Measurements from ENCODE around the gene TAS2R10.
"Not testable (repeated sequence)": the region's sequence is repeated elsewhere in the genome, so short reads cannot be mapped to it uniquely, and the experiment has no call there.

The TAS2R10 gene, protein sequence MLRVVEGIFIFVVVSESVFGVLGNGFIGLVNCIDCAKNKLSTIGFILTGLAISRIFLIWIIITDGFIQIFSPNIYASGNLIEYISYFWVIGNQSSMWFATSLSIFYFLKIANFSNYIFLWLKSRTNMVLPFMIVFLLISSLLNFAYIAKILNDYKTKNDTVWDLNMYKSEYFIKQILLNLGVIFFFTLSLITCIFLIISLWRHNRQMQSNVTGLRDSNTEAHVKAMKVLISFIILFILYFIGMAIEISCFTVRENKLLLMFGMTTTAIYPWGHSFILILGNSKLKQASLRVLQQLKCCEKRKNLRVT

DNA sequence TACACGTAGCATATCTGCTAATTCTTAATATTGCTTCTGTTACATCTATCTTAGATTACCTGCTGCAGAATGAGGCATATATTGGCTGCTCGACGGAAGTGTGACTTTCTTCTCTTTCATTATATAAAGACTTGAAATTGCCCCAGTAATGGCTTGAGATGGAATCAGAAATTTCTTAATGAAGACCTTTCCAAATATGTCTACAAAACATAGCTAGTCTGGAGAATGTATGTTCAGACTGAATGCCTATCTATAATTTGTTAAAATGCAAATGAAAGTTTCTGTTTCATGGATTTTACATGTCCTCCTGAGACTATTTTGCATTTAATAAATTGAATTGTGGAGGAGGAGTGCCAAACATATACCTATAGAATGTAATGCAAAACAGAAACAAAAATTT, at the start of gene TAS2R10:
TSS of gene TAS2R10 (minus strand) at position 101 of the 400 bp plus-strand sequence. CDS start at position 12, 89 bp downstream.
- DNase-seq = no peak

DNA sequence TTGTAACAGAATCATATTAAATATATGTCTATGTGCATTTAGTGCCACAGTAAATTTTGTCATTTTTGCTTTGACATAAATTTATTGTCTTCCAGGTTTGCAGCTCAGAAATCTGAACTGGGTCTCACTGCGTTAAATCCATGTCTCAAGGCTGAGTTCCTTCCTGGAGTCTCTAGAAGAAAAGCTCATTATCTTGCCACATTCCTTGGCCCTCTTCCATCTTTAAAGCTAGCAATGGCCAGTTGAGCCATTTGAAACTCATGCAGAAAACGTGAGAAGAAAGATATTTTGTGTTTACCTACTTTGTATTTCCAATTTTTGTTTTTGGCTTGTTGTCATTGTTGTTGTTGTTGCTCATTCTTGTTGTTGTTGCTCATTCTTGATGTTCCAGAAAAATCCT, 47.2 kb upstream of the TAS2R10 start:
- DNase-seq = no peak

DNA sequence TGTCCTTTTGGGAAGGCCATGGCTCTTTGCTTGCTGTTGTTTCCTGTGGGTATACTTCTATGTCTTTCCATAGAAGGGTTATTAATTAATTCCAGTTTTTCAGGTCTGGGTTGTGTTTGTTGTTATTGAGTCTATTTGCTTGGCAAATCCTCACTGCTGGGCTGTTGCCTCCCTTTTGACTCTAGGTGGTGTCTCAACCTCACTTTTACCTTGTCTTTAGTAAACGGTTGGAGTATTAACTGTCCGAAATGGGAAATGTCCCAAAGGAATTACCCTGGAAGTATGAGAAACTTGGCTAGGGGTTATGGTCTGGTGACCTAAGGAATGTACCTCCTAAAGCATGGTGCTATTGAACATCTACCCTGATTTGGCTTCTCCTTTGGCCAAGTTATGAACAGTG, 41.2 kb upstream of the TAS2R10 start:
- no peak for DNase-seq

DNA sequence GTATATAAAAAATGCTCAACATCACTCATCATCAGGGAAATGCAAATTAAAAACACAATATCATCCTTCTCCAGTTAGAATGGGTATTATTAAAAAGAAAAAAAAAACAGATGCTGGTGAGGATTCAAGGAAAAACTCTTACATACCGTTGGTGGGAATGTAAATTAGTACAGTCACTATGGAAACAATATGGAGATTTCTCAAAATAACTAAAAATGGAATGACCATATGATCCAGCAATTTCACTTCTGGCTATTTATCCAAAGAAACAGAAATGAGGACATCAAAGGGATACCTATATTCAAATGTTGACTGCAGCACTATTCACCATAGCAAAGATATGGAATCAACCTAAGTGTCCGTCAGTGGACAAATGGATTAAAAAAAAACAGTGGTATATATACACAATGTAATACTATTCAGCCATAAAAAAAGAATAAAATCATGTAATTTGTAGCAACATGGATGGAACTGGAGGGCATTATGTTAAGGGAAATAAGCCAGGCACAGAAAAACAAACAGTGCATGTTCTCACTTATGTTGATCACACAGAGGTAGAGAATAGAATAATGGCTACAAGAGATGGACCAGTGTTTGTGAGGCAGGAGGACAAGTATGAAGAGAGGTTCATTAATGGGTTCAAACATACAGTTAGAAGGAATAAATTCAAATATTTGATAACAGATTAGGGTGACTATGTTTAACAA, 37.5 kb upstream of the TAS2R10 start:
- no peak for DNase-seq

DNA sequence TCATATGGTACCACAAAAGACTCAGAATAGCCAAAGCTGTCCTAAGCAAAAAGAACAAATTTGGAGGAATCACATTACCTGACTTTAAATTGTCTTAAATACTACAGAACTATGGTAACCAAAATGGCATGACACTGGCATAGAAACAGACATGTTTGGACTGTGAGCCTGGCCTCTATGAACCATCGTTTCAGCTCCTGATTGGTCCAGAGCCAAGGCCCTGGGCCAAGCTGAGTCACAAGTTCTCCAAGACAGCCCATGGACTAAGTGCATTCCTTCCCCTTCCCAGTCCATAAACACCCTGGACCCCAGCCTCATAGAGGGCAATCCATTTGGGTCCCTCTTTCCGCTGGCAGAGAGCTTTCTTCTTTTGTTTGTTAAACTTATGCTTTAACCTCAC, 35.2 kb upstream of the TAS2R10 start:
- DNase-seq = no peak

DNA sequence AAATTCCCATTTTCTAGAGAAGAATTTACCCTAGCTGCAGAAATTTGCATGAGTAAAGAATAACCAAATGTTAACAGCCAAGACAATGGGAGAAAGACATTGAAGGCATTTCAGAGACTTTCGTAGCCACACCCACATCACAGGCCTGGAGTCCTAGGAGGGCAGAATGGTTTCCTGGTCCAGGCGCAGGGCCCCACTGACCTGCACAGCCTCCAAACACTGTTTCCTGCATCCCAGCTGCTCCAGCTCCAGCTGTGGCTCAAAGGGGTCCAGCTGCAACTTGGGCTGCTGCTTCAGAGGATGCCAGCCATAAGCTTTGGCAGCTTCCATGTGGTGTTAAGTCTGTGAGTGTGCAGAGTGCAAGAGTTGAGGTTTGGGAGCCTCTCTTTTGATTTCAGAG, 29.6 kb upstream of the TAS2R10 start:
- DNase-seq = no peak

DNA sequence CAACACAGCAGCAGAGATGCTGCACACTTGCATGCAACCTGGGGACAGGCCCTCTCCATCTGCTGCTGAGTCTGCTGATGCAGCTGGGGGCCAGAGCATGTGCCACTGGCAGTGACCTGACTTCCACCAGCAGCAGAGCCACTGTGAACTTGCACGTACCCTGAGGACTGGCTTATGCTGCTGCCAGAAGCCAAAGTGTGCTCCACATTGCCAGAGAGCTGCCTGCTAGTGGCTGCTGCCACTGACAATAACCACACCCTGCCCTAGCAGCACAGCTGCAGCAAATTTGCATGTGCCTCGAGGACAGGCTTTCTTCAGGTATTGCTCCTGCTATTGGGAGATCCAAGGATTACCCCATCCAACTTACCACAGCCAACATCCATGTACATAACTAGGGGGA, 27.6 kb upstream of the TAS2R10 start:
- no peak for DNase-seq

DNA sequence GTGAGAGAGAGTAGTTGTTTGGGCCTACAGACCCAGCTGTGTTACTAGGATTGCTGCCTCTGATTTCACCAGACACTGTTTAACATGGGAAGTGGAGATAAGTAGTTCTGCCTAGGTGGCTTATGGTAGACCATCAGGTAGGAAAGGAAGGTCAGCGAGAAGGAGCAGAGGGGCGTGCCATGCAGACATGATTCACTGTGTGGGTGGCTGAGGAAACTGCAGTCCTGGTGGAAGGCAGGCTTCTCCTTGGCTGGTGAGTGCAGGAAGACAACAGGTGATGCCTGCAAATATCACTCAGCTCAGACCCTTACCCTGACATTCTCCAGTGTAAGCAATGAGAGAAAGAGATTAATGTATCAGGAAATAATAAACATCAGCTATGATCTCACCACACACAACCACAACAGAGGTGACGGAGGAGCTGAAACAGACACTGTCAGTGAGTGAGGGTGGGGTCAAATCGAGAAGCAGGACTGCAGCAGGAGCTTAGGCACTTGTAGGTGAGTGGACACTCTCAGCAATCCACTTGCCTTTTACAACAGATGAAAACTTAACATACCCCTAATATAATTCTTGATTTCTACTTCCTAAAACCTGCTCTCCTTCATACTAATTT, 25.2 kb upstream of the TAS2R10 start:
- no peak for DNase-seq

DNA sequence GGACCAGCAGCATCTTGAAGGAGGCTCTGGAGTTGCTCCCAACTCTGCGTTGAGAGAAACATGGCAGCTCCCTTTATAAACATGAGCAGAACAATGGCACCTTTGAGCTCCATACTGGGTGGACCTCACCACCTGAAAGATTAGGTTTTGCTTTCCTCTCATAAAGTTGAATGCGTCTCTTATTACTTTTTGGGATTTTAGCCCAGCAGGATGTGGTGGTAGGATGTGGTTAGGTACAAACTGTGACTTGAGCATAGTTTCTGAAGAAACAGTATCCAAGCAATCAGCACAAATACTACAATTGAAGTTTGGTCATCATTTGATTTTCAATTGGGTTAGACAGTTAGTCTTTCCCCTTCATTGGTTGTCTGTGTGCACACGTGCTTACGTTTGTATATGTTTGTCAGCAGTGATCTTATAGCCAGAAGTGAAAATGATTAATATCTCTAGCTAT, 23.3 kb upstream of the TAS2R10 start, which contains the start of gene PRR4:
TSS of gene PRR4 (minus strand) at position 51 of the 454 bp plus-strand sequence. CDS start at position 13, 38 bp downstream.
- DNase-seq = no peak

DNA sequence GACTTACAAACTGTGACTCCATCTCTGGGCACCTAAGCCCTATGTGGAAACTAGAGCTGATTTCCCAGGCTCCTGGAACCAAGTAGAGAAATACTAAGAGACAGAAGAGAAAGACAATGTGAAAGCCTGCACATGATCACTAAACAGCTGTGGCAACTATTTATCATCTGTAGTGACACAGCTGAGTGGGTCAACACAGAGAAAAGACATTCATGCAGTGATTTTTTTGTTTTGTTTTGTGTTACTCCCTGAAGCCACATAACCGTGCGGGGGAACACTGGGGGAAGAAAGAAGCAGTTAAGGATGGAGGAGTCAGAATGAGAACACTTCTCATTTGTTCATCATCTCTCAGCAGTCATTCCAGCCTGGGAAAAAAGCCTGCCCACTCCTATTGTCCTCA, 21.6 kb upstream of the TAS2R10 start:
- DNase-seq = no peak

DNA sequence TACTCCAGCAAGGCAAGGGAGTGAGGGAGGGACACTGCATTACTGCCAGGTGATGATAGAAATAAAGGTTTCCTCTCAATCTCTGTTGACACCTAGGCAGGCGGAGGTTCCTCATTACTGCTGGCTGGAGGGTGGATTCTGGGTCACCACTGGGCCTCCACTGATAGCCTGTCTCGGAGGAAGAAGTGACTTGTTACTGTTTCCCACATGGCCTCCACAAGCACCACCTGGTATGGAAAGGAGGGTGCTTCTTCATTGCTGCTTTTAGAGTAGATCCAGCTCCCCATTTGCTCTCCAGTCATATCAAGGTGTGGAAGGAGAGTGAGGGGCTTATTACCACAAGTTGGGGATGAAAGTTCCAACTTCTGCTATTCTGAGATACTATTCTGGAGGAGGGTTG, 16.7 kb upstream of the TAS2R10 start:
- no peak for DNase-seq

DNA sequence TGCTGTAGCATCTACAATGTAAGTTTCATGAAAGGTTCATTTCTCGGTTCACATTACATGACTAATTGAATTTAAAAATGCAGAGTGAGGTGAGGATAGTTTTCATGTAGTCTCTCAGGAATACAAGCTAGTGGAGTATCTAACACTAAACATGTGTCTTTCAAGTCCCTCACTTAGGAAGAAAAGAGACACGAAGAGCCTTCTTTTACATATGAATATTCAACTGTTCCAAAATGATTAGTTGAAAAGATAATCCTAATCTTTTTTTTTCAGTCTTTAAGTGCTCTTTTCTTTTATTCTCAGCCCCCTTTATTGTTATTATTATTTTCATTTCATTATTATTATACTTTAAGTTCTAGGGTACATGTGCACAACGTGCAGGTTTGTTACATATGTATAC, 12.3 kb upstream of the TAS2R10 start:
- no peak for DNase-seq

DNA sequence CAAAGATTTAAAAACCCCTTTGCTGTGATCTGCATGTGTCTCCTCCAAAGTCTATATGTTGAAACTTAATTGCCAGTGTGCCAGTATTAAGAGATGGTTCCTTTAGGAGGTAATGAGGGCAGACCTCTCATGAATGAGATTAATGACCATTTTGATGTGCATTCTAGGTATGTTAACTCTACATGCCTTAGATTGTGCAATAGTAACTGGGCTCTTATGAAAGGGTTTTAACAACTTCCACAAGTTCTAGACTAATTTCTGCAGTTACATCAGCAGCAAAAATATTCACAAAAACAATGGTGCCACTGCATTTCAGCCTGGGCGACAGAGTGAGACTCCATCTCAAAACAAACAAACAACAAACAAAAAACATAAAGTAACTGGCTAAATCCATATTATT, 3.8 kb upstream of the TAS2R10 start:
- DNase-seq = no peak

DNA sequence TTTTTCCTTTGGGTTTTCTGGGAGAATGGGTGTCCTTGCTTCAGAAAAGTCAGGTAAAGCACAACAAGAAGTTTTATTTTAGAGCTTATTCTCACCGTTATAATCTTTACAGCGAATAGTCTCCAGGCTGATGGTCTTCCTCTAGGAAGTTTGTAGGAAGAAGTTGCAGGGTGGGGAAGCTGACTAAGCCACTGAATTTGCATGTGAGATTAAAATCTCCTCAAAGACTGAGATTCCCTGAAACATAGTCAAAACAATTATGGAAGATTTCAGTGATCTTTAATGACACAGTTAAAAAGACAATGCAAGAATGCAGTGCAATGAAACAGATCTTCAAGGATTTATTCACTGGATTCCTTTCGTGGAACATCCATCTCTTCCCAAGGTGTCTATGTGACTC, 1.2 kb downstream of the TAS2R10 start:
- no peak for DNase-seq

DNA sequence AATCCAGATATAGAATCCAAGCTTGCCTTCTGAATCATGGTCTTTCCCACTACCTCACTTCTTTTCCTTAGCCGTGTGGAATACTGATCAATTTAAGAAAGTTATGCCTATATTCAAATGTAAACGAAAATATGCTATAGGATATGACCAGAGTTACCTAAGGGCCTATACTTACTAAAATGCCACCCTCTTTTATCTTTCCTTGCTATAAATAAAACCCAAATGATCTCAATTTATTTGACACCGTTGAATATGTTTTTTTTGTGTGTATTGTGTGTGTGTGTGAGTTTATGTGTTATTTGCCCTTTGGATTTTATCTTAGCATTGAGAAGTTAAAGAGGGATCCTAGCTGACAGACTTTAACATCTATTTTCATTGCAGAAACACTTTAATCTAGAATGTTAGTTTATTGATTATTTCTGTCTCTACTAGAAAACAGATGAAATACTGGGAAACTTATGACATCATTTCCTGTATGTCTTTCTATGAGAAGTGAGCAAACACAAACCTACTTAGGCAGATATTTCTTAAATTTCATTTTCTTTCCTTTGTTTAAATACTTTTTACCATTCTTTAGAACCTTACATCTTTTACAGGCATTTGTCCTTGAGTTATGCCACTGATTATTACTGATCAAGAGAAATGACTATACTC, 14.1 kb downstream of the TAS2R10 start:
- no peak for DNase-seq

DNA sequence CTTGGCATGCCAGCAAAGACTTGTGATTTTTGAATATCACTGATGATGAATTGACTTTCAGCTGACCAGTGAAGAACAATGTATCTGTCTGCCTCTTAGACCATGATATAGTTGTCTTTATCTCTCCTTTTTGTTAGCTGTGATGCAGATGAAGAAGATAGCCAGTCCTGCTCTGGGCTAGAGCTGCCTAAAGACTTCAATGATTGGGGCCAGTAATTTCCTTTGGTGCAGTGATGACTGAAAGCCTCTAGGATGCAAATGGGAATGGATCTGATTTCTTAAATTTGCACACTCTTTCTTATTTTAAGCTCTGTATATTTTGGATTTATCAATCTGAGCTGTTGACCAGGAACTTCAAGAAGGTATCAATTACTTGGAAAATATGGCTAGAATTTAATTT, 16.1 kb downstream of the TAS2R10 start, which contains the start of gene TAS2R9:
TSS of gene TAS2R9 (minus strand) at position 101 of the 400 bp plus-strand sequence. CDS start at position 8, 93 bp downstream.
- no peak for DNase-seq

DNA sequence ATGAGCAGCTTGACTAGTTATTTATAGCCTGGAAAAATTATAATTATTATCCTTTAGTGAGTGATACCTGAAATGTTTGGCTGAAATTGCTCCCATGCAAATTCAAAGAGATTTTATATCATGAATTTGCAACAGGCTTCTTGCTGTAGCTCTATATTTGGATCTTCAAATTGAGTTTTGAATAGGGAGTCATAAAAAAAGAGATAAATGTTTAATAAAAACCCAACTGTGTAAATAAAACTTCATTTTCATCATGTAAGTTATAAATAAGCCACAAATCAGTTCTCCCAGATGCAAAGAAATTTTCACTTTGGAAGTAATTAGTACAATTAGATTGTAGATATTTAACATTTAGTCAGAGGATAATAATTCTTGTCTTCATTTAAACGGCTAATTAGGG, 19.0 kb downstream of the TAS2R10 start, which contains the start of gene TAS2R8:
TSS of gene TAS2R8 (minus strand) at position 101 of the 400 bp plus-strand sequence. CDS start 306 bp downstream, outside the sequence.
- no peak for DNase-seq

DNA sequence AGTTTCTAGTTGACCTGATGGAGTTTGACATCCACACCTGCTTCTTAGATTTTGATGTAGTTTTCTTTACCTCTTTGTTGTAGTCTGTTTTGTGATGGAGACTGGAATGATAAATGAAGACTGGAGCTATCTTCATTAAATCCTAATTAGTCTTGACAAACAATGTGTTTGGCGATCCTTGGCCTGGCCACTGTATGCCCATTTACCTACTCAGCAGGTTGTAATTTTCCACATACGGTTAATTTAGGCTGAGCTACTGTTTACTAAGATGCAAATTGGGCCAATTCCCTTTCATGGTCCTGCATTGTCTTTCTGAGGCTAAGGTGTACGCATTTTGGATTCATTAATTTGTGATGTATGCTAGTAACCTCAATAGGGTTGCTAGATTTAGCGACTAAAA, 23.6 kb downstream of the TAS2R10 start, which contains the start of gene TAS2R7:
TSS of gene TAS2R7 (minus strand) at position 41 of the 400 bp plus-strand sequence. CDS start 57 bp downstream, outside the sequence.
- no peak for DNase-seq

DNA sequence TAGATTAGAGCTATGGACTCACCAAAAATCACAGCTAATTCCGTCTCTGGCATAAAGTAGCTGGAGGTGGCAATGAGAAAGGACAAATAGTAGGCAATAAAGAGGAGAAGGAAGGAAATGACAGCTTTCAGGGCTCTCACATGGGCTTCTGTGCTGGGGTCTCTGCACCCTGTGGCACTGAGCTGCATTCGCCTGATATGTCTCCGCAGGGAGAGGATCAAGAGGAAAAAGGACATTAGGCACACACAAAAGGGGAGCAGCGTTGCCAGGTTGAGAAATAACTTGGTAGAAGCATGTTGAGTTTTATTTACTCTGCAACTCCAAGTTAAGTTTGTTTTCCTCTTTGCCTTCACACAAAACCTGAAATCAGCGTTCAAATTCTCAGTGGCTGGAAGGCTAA, 24.4 kb downstream of the TAS2R10 start:
- DNase-seq = no peak

DNA sequence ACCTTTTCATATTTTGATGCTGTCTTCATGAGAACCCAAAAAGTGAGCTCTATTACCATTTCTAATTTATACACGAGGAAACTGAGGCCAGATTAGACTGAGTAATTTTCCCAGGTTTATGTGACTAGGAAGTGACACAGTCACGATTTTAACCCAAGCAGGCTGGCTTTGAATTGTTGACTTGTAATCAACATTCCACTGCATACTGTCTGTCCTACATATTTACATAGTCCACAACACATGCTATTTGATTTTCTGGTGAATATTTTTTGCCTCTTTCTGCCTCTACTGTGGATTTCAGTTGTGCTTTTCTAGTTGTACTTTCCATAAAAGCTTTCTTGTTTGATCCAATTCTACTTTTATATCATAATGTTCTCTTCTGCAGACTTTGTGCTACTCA, 31.9 kb downstream of the TAS2R10 start:
- no peak for DNase-seq

DNA sequence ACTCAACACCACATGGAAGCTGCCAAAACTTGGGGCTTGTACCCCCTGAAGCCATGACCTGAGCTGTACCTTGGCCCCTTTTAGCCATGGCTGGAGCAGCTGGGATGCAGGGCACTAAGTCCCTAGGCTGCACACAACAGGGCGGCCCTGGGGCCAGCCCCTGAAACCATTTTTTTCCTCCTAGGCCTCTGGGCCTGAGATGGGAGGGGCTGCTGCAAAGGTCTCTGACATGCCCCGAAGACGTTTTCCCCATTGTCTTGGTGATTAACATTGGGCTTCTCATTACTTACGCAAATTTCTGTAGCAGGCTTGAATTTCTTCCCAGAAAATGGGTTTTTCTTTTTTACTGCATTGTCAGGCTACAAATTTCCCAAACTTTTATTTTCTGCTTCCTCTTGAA, 34.4 kb downstream of the TAS2R10 start:
- not testable (repeated sequence) for DNase-seq

DNA sequence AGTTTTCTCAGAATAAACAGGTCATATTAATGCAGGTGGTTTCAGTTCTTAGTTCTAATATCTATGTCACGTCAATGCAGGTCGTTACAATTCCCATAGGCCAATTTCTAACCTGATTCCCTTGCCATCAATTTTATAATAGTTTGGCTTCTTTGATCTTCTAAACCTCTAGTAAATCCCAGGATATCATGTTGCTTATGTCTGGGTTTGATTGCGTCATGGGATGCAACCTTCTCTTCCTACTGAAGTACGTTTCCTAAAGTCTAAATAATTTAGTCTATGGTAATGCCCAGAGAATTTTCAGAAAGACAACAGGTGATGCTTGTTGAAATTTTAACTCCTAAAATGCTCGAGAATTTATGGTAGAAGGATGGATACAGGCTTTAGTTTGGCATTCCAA, 42.9 kb downstream of the TAS2R10 start:
- no peak for DNase-seq

DNA sequence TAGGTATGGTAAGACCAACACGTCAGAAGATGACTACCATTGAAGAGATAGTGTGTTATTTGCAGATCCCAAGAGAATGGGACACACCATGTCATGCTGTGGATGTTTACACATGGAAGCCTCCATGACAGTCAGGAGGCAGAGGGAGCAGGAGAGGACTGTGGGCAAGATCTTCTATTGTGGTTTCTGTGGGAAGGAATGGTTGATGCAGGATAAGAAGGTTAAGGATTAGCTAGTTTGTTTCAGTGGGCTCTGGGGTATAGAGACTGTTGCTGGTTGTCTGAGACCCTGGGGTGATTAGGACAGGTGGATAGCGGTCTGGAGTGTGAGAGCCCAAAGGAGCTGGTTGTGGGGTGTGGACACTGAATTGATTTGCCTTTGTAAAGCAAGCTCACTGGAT, 47.1 kb downstream of the TAS2R10 start:
- DNase-seq = no peak

Measured in right forelimb (tissue), 1 donor.